ENCODE results near the gene RNF114. TPM values are rescaled to one million over a fixed set of nuclear protein-coding genes. Genes with fewer than 3 reads are reported as not detected.

Gene RNF114
- total RNA-seq, 1 experiment from 2014 or later, result 88.1 TPM

DNA sequence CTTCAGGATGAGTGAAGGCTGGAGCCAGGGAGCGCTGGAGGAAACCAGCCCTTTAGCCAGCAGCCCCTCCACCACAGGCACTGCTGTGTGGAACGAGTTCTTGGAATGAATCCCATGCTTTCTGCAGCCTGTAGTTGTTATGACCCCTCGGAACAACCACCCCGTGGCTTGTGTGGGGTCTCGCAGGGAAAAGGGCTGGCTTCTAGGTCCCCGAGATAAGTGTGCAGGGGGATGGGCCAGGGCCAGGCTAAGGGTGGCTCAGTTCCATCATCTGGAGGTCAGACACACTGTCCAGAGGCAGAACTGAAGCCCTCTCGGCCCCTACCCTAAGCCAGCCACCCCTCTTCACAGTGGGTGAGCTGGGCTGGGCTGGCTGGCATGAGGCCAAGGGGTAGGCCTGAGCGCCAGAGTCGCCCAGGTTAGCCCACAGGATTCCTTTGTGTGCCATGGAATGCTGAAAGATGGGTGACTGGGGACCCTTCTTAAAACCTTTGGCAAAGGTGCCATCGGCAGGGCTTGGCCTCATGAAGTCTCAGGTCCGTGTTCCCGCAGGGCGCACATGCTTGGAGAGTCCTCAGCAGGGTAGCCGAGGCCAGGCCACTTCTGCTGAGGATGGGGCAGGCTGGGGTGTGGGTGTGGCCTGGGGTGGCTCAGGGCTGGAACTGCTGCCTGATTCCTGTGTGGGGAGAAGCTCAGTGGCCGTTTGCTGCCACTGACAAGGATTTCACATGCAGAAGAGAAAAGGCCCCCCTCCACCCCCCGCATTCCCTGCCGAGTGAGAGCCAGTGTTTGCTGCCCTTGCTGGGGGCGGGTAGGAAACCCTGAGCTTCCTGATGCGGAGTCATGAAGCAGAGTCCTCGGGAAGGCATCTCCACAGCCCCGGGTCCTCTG lies 45.5 kb upstream of the RNF114 start (continued):
- TF ChIP-seq, protein P1, sequence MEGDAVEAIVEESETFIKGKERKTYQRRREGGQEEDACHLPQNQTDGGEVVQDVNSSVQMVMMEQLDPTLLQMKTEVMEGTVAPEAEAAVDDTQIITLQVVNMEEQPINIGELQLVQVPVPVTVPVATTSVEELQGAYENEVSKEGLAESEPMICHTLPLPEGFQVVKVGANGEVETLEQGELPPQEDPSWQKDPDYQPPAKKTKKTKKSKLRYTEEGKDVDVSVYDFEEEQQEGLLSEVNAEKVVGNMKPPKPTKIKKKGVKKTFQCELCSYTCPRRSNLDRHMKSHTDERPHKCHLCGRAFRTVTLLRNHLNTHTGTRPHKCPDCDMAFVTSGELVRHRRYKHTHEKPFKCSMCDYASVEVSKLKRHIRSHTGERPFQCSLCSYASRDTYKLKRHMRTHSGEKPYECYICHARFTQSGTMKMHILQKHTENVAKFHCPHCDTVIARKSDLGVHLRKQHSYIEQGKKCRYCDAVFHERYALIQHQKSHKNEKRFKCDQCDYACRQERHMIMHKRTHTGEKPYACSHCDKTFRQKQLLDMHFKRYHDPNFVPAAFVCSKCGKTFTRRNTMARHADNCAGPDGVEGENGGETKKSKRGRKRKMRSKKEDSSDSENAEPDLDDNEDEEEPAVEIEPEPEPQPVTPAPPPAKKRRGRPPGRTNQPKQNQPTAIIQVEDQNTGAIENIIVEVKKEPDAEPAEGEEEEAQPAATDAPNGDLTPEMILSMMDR (IDR thresholded peaks at IDR 0.05), result no peak
- TF ChIP-seq, protein P2, sequence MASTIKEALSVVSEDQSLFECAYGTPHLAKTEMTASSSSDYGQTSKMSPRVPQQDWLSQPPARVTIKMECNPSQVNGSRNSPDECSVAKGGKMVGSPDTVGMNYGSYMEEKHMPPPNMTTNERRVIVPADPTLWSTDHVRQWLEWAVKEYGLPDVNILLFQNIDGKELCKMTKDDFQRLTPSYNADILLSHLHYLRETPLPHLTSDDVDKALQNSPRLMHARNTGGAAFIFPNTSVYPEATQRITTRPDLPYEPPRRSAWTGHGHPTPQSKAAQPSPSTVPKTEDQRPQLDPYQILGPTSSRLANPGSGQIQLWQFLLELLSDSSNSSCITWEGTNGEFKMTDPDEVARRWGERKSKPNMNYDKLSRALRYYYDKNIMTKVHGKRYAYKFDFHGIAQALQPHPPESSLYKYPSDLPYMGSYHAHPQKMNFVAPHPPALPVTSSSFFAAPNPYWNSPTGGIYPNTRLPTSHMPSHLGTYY (CRISPR knock-in tag; IDR thresholded peaks at IDR 0.05), result no peak

DNA sequence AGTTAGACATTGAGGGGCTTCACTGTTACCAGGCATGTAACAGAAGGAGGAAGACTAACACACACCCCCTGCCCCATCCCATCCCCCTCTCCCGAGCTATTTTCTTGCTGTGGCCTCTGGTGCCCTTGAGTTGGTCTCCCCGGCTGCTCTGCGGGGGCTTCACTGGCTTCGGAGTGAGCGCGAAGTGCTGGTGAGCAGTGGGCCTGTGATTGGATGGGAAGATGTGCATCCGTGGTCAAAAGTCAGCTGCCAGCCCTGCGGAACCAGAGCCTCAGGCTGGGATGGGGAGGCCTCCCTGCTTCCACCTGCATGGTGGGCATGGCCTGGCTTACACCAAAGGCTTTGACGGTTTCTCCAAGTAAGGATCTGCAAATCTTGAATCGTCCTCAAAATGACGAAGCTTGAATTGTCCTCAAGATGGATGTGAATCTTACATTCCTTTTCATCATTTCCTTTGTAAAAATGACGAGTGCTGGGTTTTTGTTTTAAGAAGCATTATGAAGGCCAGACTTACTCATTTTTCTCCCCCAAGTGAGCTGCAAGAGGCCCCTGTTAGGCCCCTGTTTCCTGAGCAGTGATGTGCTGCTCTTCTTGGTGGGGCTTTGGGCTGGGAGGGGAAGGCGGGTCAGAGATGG lies 44.6 kb upstream of the RNF114 start:
- CTCF ChIA-PET, result interaction anchor here (0.6 to 4.3 kb wide), 12 partner anchors 19 to 697 kb away, joined by 3 to 31 read pairs (median 6); no protein-coding TSS in a partner anchor
- DNase-seq (ENCODE audit: low spot score), result no peak

More for the DNA sequence above, 44.6 kb upstream of the RNF114 start:
- Mint-ChIP-seq H3K27me3 (ENCODE audit: low read depth) (no peaks in the 10 kb centered on the region), H3K4me3 (no peak overlapping the region), H3K36me3 (no peaks in the 10 kb centered on the region), H3K27ac (no peak overlapping the region), H3K9me3 (no peaks in the 10 kb centered on the region), H3K4me1 (peaks cover 34% of the 10 kb centered on the region)
- POLR2A ChIA-PET, result no interaction called here
- no peak for ATAC-seq
- TF ChIP-seq, protein P3, sequence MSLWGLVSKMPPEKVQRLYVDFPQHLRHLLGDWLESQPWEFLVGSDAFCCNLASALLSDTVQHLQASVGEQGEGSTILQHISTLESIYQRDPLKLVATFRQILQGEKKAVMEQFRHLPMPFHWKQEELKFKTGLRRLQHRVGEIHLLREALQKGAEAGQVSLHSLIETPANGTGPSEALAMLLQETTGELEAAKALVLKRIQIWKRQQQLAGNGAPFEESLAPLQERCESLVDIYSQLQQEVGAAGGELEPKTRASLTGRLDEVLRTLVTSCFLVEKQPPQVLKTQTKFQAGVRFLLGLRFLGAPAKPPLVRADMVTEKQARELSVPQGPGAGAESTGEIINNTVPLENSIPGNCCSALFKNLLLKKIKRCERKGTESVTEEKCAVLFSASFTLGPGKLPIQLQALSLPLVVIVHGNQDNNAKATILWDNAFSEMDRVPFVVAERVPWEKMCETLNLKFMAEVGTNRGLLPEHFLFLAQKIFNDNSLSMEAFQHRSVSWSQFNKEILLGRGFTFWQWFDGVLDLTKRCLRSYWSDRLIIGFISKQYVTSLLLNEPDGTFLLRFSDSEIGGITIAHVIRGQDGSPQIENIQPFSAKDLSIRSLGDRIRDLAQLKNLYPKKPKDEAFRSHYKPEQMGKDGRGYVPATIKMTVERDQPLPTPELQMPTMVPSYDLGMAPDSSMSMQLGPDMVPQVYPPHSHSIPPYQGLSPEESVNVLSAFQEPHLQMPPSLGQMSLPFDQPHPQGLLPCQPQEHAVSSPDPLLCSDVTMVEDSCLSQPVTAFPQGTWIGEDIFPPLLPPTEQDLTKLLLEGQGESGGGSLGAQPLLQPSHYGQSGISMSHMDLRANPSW (CRISPR knock-in tag; conservative IDR thresholded peaks at IDR 0.05; ENCODE audit: low read depth), result no peak
- TF ChIP-seq EMX1 (CRISPR knock-in tag; IDR thresholded peaks at IDR 0.05) (no peak), NFATC4 (CRISPR knock-in tag; IDR thresholded peaks at IDR 0.05) (no peak), NR1H2 (CRISPR knock-in tag; IDR thresholded peaks at IDR 0.05) (no peak), ESRRA (CRISPR knock-in tag; IDR thresholded peaks at IDR 0.05; ENCODE audit: borderline replicate concordance) (no peak)
- TF ChIP-seq, protein P4, sequence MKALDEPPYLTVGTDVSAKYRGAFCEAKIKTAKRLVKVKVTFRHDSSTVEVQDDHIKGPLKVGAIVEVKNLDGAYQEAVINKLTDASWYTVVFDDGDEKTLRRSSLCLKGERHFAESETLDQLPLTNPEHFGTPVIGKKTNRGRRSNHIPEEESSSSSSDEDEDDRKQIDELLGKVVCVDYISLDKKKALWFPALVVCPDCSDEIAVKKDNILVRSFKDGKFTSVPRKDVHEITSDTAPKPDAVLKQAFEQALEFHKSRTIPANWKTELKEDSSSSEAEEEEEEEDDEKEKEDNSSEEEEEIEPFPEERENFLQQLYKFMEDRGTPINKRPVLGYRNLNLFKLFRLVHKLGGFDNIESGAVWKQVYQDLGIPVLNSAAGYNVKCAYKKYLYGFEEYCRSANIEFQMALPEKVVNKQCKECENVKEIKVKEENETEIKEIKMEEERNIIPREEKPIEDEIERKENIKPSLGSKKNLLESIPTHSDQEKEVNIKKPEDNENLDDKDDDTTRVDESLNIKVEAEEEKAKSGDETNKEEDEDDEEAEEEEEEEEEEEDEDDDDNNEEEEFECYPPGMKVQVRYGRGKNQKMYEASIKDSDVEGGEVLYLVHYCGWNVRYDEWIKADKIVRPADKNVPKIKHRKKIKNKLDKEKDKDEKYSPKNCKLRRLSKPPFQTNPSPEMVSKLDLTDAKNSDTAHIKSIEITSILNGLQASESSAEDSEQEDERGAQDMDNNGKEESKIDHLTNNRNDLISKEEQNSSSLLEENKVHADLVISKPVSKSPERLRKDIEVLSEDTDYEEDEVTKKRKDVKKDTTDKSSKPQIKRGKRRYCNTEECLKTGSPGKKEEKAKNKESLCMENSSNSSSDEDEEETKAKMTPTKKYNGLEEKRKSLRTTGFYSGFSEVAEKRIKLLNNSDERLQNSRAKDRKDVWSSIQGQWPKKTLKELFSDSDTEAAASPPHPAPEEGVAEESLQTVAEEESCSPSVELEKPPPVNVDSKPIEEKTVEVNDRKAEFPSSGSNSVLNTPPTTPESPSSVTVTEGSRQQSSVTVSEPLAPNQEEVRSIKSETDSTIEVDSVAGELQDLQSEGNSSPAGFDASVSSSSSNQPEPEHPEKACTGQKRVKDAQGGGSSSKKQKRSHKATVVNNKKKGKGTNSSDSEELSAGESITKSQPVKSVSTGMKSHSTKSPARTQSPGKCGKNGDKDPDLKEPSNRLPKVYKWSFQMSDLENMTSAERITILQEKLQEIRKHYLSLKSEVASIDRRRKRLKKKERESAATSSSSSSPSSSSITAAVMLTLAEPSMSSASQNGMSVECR (CRISPR knock-in tag; IDR thresholded peaks at IDR 0.05; ENCODE audit: borderline replicate concordance), result no peak
- TF ChIP-seq, protein P5, sequence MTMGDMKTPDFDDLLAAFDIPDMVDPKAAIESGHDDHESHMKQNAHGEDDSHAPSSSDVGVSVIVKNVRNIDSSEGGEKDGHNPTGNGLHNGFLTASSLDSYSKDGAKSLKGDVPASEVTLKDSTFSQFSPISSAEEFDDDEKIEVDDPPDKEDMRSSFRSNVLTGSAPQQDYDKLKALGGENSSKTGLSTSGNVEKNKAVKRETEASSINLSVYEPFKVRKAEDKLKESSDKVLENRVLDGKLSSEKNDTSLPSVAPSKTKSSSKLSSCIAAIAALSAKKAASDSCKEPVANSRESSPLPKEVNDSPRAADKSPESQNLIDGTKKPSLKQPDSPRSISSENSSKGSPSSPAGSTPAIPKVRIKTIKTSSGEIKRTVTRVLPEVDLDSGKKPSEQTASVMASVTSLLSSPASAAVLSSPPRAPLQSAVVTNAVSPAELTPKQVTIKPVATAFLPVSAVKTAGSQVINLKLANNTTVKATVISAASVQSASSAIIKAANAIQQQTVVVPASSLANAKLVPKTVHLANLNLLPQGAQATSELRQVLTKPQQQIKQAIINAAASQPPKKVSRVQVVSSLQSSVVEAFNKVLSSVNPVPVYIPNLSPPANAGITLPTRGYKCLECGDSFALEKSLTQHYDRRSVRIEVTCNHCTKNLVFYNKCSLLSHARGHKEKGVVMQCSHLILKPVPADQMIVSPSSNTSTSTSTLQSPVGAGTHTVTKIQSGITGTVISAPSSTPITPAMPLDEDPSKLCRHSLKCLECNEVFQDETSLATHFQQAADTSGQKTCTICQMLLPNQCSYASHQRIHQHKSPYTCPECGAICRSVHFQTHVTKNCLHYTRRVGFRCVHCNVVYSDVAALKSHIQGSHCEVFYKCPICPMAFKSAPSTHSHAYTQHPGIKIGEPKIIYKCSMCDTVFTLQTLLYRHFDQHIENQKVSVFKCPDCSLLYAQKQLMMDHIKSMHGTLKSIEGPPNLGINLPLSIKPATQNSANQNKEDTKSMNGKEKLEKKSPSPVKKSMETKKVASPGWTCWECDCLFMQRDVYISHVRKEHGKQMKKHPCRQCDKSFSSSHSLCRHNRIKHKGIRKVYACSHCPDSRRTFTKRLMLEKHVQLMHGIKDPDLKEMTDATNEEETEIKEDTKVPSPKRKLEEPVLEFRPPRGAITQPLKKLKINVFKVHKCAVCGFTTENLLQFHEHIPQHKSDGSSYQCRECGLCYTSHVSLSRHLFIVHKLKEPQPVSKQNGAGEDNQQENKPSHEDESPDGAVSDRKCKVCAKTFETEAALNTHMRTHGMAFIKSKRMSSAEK (CRISPR knock-in tag; IDR thresholded peaks at IDR 0.05; ENCODE audit: borderline replicate concordance), result no peak
- TF ChIP-seq, protein P6, sequence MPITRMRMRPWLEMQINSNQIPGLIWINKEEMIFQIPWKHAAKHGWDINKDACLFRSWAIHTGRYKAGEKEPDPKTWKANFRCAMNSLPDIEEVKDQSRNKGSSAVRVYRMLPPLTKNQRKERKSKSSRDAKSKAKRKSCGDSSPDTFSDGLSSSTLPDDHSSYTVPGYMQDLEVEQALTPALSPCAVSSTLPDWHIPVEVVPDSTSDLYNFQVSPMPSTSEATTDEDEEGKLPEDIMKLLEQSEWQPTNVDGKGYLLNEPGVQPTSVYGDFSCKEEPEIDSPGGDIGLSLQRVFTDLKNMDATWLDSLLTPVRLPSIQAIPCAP (CRISPR knock-in tag; IDR thresholded peaks at IDR 0.05), result no peak
